ENCODE data around the gene ZSCAN23.

GRCh38 chr6:28383235-28384142 lies 59.8 kb downstream of the ZSCAN23 start:
- TF ChIP-seq CTCF (IDR thresholded peaks at IDR 0.05; ENCODE audit: low read depth, low read length) (peak; percentile 23; the same call in 1 of the 2 replicates), EZH2phosphoT487 (IDR thresholded peaks at IDR 0.05; ENCODE audit: low read depth) (no peak)
